GM19193 (cell line): ENCODE data around the gene IMPA2.
A peak's percentile ranks its signal among the peaks of the same experiment; 100 is the strongest.

Experiments
- POLR2A ChIP-seq: IDR thresholded peaks from 4 replicates; pipeline ENCODE4 v1.6.1; 2011; ENCODE audit not compliant: insufficient read depth, insufficient read length; ENCODE audit errors: extremely low read depth

Gene IMPA2

DNA sequence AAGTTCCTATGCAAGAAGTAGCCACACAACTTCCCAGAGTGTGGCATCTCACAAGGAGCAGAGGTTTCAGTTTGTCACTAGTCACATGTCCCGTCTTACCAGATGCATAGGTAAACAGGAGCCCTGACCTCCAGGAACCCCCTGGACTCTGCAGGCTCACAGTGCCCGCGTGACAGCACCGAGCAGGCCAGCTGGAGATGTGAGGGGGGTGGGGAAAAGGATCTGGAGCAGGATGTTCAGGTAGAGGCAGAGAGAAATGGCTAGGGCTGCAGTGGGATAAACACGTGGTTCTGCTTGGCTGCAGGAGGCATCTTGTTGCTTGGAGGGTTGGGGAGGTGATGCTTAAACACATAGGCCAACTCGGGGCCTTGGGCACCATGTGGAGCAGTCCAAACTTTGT, 54.2 kb downstream of the IMPA2 start:
- no peak for TF ChIP-seq POLR2A

DNA sequence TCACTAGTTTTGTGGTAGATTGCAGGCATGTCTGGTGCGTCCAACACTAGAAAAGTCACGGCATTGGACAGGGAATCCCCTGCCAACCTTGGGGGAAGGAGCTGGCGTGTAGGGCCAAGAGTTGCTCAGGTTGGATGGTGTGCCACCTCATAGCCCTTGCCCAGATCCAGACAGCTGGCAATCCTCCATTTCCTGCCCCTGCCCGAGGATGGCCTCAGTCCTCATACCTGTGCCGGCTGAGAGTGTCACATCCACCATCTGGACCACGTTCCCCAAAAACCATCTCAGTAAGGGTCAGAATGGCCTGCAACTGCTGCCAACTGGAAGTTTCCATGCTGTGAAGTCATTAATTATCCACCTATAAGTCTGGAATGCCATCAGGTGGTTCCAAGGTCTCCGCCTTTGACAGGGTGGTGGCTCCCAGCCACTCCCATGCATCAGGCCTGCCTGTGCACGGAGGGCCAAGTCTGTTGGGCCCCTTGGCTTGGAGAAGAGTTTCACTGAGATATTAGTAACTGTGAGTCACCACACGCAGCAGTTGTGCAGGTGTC, 55.0 kb downstream of the IMPA2 start:
- no peak for TF ChIP-seq POLR2A

DNA sequence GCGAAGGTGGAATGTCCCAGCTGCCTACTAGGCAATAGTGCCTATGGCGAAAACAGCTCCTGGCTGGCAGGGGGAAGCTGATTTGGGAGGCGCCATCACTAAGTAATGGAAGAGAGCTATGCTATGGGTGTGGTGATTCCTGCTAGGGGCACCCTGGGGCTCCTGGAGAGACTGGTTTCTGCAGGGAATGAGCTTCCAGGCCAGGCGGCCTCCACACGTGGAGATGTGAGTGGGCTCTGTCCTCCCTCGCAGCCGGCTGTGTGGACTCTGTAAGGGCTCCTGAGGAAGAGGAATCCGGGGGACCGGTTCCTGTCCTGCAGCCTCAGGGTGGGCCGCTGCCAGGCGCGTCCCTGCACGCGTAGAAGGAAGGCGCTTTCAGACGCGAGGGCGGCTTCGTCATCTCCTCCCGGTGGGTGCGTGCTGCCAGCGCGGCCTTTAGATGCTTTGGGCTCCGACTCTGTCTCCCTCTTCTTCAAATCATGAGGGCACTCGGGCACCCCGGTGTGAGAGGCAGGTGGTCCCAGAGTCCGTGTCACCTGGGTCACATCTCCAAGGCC, 56.9 kb downstream of the IMPA2 start:
- TF ChIP-seq POLR2A = no peak

DNA sequence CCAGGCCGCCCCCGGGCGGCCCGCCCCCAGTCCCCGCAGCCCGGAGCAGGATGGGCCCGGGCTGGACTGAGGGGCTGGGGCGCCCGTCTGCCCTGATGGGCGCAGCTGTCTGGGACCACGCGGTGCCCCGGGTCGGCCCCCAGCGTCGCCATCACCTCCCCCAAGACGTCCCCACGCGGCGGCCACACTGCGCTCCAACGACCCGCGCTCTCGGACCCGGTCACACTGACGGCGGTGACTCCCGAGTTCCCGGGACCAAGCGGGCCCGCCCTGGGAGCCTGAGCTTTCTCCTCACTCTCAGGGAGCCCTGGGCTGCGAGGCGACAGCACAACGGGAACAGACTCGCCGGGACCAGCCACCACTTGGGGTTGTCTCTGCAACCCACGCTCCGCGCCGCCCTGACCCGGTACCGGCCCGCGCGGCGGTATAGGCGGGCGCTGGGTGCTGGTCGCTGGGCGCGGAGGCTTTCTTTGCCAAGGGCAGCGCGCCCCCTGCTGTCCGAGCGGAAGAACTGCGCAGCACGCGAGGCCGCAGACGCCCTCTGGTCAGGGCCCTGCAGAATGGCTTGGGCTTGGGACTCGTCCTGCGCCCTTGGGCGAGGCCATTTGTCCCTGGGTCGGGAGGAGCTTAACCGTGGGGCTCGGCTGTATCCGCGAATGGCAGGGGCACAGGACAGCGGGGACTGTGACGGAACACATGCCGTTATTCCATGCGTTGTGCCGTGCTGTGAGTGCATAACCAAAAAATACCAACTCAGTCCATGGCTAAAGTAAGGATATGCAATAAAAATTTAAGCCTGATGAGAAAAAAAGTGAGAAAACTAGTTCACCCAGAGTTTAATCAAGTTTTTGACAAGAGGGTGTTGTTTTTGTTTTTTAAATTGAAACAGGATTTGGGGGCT, 57.6 kb downstream of the IMPA2 start:
- TF ChIP-seq POLR2A = no peak

DNA sequence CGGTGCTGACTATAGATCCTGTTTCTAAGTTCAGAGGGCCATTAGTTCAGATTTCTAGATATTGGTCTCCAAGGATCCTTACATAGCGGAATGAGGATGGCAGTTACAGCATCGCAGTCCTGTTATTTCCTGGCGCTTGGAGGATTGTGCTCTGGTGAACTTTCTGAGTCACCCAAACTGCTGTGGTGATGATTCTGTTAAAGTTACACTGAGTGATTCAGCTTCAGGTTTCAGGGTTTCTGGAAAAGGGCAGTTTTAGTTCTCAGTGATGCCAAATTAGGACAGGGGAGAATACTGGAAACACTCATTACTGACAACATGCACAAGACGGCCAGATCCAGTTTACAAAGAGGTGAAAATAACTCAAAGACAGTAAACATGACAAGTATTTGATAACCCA, 60.3 kb downstream of the IMPA2 start:
- no peak for TF ChIP-seq POLR2A

DNA sequence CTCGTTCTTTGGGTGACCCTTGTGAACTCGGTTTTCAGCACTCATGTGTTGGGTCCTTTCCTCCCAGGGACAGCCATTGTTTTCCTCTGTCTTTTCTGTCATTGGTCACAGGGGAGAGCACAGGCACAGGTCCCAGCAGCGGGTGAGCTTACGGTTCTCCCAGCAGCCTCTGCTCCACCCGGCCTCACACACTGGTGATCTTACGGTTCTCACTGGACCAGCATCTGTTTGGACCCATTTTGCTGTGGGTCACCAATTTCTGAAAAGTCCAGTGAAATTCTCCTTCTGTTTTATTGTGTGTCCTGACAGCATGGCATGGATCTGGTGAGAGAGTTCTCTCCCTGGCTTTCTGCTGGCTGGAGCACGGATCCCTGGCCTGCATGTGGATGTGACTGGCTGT, 62.5 kb downstream of the IMPA2 start:
- no peak for TF ChIP-seq POLR2A

DNA sequence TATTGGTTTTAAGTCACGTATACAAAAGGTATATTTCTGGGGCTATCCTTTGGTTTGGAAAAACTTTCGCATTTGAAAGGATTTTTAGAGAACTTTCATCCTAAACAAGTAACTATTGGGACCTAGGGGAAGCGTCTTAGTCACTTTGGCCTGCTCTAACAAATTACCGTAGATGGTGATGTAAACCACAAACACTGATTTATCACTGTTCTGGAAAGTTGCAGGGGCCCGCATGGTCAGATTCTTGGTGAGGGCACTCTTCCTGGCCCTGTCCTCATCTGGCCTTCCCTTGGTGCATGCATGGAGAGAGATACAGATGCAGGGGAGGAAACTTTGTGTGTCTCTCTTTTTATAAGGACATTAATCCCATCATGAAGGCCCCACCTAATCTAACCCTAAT, 63.3 kb downstream of the IMPA2 start:
- TF ChIP-seq POLR2A = no peak

DNA sequence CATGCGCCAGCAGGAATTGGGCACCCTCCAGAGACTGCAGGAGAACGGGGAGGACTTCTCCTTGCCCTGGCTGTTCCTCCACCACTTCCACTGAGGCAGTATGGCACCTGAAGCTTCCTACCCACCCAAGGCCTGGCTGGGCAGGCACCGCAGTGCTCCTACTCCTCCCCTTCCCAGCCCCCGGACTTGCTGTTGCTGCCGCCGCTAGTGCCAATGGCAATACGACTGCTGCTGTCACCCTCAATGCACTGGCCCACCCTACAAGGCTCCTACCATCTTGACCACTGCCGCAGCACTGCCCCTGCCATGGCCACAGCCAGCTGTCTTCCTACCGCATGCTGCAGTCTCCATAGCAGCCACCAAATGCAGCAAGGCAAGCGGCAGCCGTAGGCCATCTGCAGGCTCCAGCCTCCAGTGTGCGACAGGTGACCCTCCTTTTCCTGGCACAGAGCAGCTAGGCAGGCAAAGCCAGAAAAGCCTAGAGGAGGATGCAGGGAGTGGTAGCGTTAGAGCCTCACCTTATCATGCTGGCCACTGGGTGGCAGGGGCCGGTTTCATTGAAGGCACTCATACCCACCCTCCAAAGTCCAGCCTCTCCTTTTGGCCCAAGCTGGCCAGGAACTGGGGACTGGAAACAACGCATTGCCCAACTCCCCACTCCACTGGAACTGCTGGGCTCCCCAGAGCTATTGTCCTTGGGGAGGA, 64.9 kb downstream of the IMPA2 start:
- no peak for TF ChIP-seq POLR2A

DNA sequence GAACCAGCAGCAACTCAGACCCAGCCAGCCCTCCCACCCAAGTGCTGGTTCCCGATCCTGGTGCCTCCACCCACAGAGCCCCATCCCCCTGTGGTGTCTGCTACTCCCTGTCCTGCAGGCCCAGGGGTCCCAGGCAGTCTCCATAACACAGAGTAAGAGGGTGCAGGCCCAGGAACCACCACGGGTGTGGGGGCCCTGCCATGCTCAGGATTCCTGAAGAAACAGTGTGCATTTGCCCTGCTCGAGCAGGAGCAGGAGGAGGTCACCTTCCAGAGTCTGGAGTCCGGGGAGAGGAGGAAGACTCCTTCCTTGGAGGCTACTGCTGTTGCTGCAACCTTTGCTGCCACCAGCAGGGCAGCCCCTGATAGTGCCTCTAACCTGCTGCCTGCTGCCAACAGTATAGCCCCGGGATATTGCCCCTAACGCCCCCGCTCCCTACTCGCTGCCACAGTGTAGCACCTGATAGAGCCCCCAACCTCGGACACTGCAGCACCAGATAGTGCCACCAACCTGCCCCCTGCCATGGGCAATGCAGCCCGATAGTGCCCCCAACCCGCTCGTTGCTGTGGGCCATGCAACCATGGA, 65.5 kb downstream of the IMPA2 start:
- TF ChIP-seq POLR2A = no peak

DNA sequence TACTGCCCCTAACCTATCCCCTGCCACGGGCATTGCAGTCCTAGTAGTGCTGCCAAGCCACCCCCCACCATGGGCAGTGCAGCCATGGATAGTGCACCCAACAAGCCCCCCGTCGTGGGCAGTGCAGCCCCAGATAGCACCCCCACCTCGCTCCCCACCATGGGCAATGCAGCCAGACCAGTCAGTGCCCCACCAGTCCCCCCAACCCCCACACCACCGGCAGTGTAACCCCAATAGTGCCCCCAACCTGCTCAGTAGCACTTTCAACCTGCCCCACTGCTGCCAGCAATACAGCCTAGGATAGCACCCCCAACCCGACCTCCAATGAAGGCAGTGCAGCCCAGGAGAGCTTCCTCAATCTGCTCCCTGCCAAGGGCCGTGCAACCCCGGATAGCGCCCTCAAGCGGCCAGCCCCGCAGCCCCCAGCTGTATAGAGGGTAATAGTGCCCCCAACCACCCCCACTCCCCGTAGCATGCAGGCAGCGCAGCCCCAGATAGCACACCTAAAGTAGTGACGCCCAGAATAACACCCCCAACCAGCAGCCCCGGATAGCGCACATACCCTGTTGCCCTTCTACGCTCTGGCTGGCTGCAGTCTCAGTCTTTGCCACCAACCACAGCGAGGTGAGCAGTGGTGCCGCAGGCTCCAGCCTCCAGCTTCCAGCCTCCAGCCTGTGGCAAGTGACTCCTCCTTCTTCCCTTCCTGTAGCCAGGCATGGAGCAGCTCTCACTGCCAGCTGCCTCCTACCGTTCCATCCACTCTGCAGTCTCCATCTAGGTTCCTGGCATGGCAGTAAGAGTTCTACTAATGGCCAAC, 66.9 kb downstream of the IMPA2 start:
- no peak for TF ChIP-seq POLR2A

DNA sequence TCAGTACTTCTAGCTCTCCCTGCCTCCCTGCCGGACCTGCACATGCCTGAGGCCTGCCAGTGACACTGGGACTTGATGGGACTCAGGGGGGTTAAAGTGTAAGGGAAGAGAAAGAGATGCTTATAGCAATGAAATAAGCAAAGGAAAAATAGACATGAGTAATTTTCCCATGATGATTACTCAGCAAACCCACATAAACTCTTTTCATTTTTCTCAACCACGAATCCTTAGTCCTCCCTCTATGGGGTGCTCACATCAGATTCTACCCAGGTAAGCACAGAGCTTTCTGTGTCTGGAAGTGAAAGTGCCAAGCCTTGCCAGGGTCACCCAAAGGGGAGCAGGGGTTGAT, 67.5 kb downstream of the IMPA2 start:
- TF ChIP-seq POLR2A = no peak

DNA sequence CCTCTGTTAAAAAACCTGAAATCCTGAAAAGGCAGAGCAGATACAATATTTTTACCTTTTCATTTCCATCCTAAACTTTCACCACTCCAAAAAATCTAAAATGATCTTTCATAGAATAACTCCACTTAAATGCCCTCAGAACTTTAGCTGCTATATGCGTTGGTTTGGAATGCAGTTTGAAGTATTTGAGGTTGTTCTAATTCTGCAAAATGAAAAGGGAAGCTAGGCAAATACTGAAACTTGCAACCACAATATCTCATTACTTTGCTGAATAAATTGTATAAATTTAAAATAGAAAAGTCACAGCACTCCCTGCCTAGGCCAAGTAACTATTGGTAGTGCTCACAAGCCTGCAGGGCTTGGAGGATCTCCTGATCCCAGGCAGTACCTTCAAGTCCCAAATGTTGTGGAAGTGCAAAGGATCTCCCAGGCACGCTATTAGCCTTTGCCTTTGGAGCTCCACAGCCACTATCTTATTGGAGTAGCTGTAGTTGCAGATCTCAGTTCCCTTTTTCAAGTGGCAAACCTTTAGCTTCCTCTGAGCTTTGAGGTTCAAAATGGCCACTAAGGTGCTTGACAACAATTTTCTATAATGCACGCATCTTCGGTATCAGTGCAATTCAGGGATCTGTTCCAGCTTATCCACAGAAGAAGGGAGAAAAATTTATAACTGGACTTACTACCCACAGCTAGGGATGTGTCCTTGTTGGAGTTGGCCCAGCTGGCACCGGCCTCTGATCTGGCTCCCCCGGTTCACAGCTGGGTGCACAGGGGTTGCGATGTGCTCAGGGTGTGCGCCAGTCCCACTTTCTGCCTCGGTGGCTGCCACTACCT, 68.9 kb downstream of the IMPA2 start:
- TF ChIP-seq POLR2A = peak; percentile 16

DNA sequence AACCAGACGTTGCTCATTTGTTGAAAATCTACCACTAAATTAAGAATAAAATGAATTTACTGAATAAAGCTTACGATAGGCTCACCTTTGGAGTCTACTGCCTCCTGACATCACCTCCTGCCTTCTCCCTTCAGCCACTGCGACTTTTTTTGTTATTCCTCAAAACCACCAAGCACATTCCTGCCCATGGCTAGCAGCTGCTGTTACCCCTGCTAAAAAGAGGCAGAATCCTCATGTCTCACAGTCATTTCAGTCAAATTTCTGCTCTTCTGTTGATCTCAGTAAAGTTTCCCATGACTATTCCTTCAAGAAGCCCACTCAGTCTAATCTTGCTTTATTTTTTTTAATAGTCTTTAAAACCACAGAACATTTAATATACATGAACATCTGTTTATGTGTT, 71.6 kb downstream of the IMPA2 start:
- TF ChIP-seq POLR2A = no peak

DNA sequence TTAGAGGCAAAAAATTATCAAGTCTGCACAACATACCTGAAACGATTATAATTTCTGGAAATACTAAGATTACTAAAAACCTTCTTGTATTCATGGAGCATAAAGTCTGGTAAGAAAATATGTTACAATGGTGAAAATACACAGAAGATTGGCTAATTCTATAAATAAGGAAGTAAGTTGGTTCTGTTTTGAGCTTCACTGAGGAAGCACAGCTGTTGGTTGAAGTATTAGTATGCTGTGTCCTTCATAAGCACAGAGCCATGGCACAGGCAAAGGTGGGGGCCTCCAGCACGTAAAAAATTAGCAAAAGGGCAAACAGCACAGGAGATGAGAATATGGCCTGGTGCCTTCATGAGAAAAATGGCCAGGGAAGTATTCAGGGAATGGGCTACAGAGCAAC, 72.0 kb downstream of the IMPA2 start:
- TF ChIP-seq POLR2A = no peak
